ENCODE measurements around the gene WDR6.

Gene WDR6

GRCh38 chr3:49028673-49029562 is 21.7 kb downstream of the WDR6 start, which contains the start of gene IMPDH2:
TSS of gene IMPDH2 (minus strand) at chr3:49029398. CDS start at chr3:49029350, 48 bp downstream.
- in situ Hi-C loops (cut with MboI; ENCODE audit: low sequenced_read_pairs) = no loop called here

GRCh38 chr3:49029563-49029884 is 22.3 kb downstream of the WDR6 start:
- in situ Hi-C loops (cut with MboI; ENCODE audit: low sequenced_read_pairs) = no loop called here

GRCh38 chr3:49030321-49030720 is 23.1 kb downstream of the WDR6 start:
- in situ Hi-C loops (cut with MboI; ENCODE audit: low sequenced_read_pairs) = no loop called here

- in situ Hi-C loops (cut with MboI; ENCODE audit: low sequenced_read_pairs) = no loop called here
Measured at GRCh38 chr3:49032646-49033304, 25.6 kb downstream of the WDR6 start.

- in situ Hi-C loops (cut with MboI; ENCODE audit: low sequenced_read_pairs) = no loop called here
Measured at GRCh38 chr3:49034650-49035049, 27.5 kb downstream of the WDR6 start.

- in situ Hi-C loops (cut with MboI; ENCODE audit: low sequenced_read_pairs) = no loop called here
Measured at GRCh38 chr3:49035281-49035680, 28.1 kb downstream of the WDR6 start.

GRCh38 chr3:49053543-49053942 is 46.4 kb downstream of the WDR6 start:
- in situ Hi-C loops (cut with MboI; ENCODE audit: low sequenced_read_pairs) = no loop called here

GRCh38 chr3:49054344-49054862 is 47.2 kb downstream of the WDR6 start:
- in situ Hi-C loops (cut with MboI; ENCODE audit: low sequenced_read_pairs) = no loop called here

GRCh38 chr3:49057268-49057667 is 50.1 kb downstream of the WDR6 start:
- in situ Hi-C loops (cut with MboI; ENCODE audit: low sequenced_read_pairs) = no loop called here

DNA sequence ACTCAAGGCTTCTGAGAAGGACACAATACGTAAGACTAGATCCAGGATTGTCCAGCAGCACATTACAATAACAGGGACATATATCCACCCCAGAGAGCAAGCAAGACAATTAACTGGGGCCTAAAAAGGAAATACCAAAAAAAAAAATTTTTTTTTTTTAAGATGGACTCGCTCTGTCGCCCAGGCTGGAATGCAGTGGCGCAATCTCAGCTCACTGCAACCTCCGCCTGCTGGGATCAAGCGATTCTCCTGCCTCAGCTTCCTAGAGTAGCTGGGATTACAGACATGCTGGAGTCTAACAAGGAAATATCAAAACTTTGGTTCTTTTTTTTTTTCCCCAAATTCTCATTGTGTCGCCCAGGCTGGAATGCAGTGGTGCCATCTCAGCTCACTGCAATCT is 50.8 kb downstream of the WDR6 start:
- in situ Hi-C loops (cut with MboI; ENCODE audit: low sequenced_read_pairs) = no loop called here

All from HL-60/S4 (cell line).